GM19099 (cell line): ENCODE data around the gene NF2.

Experiments
- POLR2A ChIP-seq: IDR thresholded peaks from 3 replicates; pipeline ENCODE4 v1.6.1; 2011; ENCODE audit warnings: low read depth; ENCODE audit not compliant: insufficient read length; ENCODE audit errors: extremely low read depth

NF2 gene

DNA sequence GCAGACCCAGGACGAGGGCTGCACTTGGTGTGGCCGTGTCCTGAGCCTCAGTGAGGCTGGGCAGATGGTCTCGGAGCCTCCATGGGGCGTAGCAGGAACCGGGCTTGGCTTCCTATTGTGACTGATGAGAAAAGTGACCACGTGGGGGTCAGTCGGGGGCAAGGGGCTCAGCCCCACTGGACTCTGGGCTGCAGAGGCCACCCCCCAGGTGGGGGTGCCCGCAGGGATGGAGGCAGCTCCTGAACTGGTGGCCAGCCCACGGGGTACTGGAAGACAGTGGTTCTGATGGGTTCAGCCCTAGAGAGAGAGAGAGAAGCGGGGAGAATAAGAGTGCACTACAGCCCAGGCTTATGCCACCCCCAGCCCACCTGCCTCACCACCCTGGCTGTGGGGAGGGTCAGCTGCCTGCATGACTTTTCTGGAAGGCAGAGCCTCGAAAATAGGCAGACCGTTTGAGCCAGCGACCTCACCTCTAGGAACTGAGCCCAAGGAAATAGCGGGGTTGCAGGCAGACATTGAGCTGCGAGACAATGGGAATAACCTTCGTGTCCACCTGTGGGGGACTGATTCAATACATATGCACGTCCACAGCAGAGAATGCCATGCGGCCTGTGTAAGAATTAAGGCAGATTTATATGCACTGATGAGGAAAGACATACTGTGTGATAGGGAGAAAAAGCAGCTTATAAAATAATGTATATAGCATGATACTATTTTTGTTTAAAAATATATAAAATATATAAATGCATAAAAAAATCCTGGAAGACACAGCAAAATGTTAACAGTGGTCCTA lies 127.8 kb downstream of the NF2 start:
- TF ChIP-seq POLR2A = no peak

DNA sequence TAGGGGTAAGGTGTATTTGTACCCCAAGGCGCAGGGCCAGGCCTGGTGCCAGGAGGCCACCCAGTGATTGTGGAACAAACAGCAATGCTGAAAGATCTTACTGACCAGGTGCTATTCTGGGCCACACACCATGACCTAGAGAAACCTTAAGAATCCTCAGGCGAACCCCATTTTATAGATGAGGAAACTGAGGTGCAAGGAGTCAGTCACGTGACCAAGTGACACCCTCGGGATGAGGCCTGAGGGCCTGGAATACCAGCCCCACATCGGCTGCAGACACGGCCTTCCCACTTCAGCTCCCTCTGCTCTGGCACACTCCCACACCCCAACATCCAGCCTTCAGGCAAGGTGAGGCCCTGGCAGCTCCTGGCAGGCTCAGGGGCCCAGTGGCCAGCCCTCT lies 129.4 kb downstream of the NF2 start:
- no peak for TF ChIP-seq POLR2A

DNA sequence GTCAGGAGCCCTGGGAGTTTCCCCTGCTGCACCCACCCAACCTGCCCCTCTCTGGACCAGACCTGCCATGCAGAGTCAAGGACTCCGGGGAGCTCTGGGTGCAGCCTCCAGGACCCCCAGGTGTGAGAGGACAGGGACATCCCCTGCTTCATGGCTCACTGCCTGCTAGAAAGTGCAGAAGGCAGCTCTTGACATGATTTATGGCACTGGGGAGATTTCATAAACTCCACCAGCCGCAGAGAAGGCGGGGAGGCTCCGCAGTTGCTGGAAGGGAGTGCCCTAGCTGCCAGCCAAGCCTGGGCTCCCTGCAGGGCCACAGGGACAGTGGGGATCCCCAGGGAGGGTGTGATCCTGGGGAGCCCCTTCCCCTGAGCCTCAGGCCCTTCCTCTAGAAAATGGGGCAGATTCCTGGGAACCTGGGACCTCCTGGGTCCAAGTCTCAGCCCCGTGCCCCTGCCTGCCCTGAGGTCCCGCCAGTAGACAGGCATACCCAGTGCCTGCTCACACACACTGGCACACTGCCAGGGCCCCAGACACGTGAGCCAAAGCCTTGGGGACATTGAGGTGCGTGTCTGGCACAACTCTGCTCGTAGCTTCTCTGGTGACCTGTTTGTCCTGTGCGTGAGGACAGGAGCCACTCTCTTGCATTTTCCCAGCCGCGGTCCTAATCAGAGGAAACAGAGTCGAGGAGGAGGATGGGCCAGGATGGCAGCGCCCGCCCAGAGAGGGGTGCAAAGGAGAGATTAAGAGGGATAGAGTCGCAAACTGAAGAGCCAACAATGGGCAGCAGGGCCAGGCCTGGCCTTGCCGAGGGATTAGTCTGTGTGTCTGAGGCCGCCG lies 130.1 kb downstream of the NF2 start:
- no peak for TF ChIP-seq POLR2A

DNA sequence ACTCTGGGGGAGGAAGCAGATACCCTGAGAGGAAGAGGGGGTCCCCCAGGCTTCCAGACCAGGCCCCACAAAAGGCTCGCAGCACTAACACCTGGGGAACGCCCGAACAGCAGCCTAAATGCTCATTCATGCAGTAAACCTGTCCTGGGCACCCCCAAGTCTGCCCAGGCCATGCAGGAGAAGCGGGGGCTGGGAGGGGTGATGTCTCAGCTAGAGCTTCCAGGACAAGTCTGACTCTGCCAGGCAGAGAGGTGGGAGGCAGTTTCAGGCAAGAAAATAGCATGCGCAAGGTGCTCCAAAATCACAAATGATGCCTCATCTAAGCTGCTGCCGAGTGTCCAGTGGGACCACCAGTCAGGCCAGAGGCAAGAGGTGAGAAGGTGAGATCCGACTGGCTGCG lies 131.0 kb downstream of the NF2 start:
- TF ChIP-seq POLR2A = no peak

DNA sequence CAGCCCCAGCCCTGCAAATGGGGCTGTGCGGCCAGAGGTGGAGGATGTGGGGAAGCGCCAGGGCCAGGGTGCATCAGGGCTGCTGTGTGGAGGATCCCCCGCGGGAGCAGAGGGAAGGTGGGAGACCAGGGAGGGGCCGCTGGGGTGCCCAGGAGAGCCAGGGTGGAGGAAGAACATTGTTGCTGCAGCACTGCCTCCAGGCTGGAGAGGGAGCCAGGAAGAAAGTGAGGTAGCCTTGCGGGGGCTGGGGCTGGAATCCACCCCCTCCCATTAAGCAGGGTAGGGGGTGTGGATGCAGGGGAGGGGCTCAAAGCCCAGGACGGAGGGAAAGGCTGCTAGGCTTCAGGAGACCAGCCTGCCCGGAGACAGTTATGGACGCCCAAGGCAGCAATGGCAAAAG lies 131.4 kb downstream of the NF2 start:
- TF ChIP-seq POLR2A = no peak

DNA sequence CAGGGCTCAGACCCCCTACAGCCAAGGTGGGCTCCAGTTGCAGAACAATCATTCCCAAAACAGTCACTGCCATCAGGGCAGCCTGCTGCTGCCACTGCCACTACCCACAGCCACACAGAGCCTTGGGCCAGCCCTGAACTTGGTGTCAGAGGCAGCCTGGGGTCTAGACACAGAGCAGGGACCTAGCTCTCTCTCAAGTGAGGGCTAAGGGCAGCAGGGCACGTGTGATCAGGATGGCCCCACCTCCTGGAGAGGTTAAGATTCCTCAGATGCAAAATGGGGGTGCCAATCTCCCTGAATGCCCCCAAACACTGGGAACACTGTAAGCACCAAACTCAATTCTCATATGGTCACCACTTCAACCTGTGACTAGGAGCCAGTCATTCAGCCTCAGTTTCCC lies 132.0 kb downstream of the NF2 start:
- TF ChIP-seq POLR2A = no peak

DNA sequence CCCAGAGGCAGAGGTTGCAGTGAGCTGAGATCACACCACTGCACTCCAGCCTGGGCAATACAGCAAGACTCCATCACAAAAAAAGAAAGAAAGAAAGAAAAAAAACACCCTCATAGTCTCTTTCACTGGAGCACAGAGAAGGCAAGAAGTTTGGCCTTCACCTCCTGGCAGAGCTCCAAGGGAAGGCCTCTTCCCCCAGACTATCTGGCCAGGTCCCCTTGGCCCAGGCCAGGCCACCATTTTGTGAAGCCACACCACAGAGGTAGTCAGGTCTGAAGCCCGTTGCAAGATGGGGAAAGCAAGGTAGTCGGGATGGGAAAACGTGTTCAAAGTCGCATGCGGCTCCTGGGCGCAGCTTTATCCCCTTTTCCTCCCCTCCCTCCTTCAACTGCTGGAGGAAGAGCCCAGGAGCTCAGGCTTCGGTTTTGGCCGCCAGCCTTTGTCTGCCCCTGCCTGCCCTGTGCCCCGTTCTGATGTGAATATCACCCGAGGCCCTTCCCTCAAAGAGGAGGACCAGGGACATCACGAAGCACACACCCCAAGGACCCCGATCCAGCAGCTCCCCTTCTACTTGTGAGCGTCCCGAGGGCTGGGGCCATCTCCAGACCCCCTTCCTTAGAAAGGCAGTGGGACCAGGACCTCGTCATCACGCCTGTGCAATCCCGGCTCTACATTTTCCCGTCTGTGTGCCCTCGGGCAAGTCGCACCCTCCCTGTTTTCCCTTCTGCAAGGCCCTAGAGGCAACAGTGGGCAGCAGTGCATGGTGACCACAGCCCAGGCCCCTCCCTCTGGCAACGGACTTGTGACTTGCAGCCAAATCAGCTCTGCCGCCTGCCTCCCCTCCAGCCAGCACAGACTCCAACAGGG lies 134.1 kb downstream of the NF2 start:
- no peak for TF ChIP-seq POLR2A

DNA sequence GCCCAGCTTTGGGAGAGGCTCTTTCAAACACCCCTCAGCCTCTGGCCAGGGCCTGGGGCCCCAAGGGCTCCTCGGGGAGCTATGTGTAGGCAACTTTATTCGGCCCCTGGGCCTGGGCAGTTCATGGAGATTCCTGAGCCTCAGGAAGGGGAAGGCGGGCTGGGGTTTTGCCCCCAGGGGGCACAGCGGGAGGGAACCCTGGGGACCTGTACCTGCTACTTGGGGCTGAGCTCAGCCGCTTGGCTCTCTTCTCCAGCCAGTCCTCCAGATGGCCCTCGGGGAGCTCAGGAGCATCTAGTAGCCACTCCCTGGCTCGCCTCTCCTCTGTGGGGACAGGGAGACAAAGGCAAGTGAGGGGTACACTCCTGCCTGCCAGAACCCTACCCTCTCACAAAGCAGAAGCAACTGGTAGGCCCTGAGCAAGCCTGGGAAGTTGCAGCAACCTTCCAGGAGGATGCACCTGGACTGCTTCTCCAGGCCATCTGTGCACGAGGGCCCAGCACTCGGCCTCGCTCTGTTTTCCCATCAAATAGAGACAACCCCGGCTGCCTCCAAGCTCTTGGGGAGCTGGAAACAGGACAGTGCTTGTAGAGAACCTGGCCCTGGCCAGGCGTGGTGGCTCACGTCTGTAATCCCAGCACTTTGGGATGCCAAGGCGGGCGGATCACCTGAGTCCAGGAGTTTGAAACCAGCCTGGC lies 134.8 kb downstream of the NF2 start:
- no peak for TF ChIP-seq POLR2A

DNA sequence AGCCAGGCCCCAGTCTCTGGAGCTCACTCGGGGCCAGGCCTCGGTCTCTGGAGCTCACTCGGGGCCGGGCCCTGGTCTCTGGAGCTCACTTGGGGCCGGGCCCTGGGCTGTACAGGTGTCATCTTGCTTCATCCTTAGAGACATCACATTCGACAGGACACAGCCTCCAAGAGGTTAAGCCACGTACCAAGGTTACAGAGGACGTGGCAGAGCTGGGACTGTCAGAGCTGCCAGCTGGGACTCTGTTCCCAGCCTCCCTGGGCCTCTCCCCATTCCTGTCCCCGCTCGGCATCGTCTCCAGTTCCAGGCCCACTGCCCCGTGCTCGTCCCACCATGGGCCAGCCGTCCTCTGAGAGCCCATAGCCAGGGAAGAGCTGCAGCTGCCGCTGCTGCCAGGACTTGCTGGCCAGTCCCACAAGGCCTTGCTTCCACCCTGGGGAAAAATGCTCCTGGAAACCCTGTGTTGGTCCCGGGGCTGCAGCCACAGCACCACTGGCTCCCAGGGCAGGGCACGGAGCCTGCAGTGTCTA lies 136.0 kb downstream of the NF2 start:
- no peak for TF ChIP-seq POLR2A

DNA sequence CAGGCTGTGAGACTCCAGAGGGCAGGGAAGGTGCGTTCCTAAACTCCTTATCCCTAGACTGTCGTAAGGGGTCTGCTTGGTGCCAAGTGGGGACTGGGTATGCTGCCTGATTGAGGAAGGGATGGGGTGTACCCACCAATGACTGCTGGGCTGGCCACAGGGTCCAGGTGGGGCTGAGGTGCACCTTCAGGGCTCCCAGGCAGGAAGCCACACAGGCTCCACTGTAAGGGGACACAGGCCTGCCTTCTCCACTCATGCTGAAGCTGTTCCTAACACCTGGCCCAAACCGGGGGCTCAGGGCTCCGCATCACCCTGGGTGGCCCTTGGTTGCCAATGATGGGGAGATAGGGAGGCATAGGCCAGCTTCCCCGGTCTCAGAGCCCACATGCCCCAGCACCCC lies 136.8 kb downstream of the NF2 start:
- no peak for TF ChIP-seq POLR2A

DNA sequence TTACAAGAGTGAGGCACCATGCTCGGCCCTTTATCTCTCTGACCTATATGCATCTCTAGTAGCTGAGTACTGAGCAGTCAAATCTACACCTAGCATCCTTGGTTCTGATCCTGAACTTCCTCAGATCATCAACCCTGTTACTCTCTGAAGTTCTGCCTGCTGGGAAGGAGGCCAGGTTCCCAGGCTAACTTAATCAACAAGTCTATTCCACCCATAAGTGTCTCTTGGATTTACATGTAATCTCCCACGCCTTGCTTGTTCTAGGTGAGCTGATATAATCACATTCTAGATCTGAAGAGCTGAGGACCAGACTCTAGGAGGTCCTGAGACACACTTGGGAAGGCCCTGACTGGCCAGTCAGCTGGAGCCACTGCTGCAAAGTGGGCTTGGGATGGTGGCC lies 138.5 kb downstream of the NF2 start:
- TF ChIP-seq POLR2A = no peak

DNA sequence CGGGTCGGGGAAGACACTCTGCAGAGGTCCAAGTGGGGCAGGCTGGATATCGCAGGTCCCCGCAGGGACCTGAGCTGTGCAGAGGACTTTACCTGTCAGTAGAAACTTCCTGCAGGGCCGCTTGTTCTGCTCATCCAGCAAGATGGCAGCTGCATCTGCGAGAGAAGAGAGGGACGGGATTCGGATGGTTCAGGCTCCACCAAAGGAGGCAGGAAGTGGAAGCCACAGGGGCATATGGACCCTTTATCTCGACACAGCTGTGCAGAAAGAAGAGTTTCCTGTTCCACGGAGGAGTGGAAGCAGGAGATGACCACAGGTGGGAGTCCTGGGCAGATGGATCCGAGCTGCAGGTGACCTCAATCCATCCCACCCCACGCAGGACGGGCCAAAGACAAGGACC lies 138.9 kb downstream of the NF2 start:
- TF ChIP-seq POLR2A = no peak

DNA sequence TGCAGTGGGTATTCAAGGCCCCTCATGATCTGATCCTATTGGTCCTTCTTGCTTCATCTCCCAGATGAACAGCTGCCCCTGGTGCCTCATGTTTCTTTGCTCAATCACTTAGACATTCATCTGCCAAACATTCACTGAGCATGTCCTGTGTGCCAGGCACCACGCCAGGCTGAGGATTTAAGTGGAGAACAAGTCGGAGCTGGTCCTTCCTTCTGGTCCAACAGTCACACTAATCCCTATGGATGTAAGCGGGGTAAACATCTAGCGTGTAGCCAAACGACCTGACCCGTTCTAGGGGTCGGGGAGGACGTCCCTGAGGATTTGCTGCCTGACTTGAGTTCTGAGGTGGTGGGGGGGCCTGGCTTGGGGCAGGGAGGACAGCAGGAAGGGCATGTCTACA lies 141.5 kb downstream of the NF2 start:
- no peak for TF ChIP-seq POLR2A

DNA sequence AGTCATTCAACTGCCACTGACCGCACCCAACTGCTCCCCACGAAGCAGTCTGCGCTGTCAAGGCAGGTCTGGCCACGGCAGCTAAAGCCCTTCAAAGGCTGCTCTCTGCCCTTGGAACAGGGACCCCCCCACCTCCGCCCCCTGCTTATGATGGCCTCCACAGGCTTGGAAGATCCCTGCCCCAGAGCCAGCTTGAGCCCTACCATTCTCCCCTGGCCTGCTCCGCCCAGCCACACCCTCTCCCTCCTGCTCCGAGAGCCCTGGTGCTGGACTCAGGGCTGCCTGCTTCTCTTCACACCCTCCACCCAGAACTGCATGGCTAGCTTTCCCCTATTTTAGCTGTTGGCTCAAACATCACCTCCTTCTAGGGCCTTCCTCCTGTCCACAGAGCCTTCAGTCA lies 144.4 kb downstream of the NF2 start:
- no peak for TF ChIP-seq POLR2A
